Measurements from ENCODE around the gene UBL3. TPM values are rescaled to one million over a fixed set of nuclear protein-coding genes. Genes with fewer than 3 reads are reported as not detected.

UBL3 gene, protein sequence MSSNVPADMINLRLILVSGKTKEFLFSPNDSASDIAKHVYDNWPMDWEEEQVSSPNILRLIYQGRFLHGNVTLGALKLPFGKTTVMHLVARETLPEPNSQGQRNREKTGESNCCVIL
- total RNA-seq (10 to 100 TPM; 33.6 to 44.5 TPM), total RNA-seq (101 to 118 reads per million in 2 donors)

- H3K27ac Mint-ChIP-seq: peak within 1 kb of the TSS; percentile 99
- H3K4me1 Mint-ChIP-seq: peaks cover 24% of the 10 kb centered on the region
- no peaks in the 10 kb centered on the region for H3K9me3 ChIP-seq (ENCODE audit: control insufficient read depth, low read length, poor library complexity, severe bottlenecking)
- H3K4me3 Mint-ChIP-seq: peak within 1 kb of the TSS; percentile 100
- ATAC-seq (peak; percentile 94), DNase-seq (peak; percentile 87 to 90 (median 88))
- H3K36me3 Mint-ChIP-seq (ENCODE audit: low read depth): peaks cover 10% of the 10 kb centered on the region
- H3K27me3 Mint-ChIP-seq: no peaks in the 10 kb centered on the region
These were observed at the start of gene UBL3 for GRCh38 chr13:29850213-29850898. Gene UBL3, minus strand, starts transcription at chr13:29850617. Its CDS starts 1,079 bp downstream, at chr13:29849538.

GRCh38 chr13:29897102-29897501 is 46.7 kb upstream of the UBL3 start:
- ATAC-seq (no peak), DNase-seq (no peak)
- no peaks in the 10 kb centered on the region for H3K9me3 ChIP-seq (ENCODE audit: control insufficient read depth, low read length, poor library complexity, severe bottlenecking)
- H3K36me3 Mint-ChIP-seq (ENCODE audit: low read depth): no peaks in the 10 kb centered on the region
- H3K27me3 Mint-ChIP-seq: peaks cover 5% of the 10 kb centered on the region
- H3K4me3 Mint-ChIP-seq: no peak overlapping the region
- peaks cover 12% of the 10 kb centered on the region for H3K4me1 Mint-ChIP-seq
- no peak overlapping the region for H3K27ac Mint-ChIP-seq

GRCh38 chr13:29893438-29893837 is 43.0 kb upstream of the UBL3 start:
- no peaks in the 10 kb centered on the region for H3K36me3 Mint-ChIP-seq (ENCODE audit: low read depth)
- no peaks in the 10 kb centered on the region for H3K9me3 ChIP-seq (ENCODE audit: control insufficient read depth, low read length, poor library complexity, severe bottlenecking)
- no peak overlapping the region for H3K27ac Mint-ChIP-seq
- H3K4me1 Mint-ChIP-seq: peaks cover 7% of the 10 kb centered on the region
- ATAC-seq (no peak), DNase-seq (no peak)
- H3K4me3 Mint-ChIP-seq: no peak overlapping the region
- peaks cover 5% of the 10 kb centered on the region for H3K27me3 Mint-ChIP-seq

DNA sequence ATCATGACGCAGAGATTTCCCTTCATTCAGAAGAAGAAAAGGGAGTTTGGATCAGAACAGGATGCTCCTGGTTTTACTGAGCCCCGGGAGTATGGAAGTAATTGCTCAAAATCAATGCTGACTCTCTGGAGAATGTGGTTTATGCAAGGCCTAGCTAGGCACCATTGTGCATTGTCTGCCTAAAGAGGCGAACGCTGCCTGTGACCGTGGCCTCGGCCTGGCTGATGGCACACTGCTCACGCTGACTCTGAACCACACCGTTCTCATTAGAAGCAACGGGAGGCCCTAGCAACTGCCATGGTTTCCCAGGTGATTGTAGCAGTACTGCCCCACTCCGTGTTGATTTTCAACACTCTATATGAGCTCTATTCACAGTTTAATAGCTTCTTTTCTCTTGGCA is 41.7 kb upstream of the UBL3 start:
- ATAC-seq (no peak), DNase-seq (no peak)
- H3K4me3 Mint-ChIP-seq: no peak overlapping the region
- no peak overlapping the region for H3K27ac Mint-ChIP-seq
- peaks cover 7% of the 10 kb centered on the region for H3K4me1 Mint-ChIP-seq
- no peaks in the 10 kb centered on the region for H3K9me3 ChIP-seq (ENCODE audit: control insufficient read depth, low read length, poor library complexity, severe bottlenecking)
- H3K27me3 Mint-ChIP-seq: peaks cover 5% of the 10 kb centered on the region
- H3K36me3 Mint-ChIP-seq (ENCODE audit: low read depth): no peaks in the 10 kb centered on the region

GRCh38 chr13:29889111-29889510 is 38.7 kb upstream of the UBL3 start:
- Mint-ChIP-seq H3K27ac (no peak overlapping the region), H3K36me3 (ENCODE audit: low read depth) (no peaks in the 10 kb centered on the region), H3K4me3 (no peak overlapping the region), H3K27me3 (peaks cover 4% of the 10 kb centered on the region), H3K4me1 (peaks cover 12% of the 10 kb centered on the region)
- DNase-seq: no peak
- ATAC-seq: no peak
- H3K9me3 ChIP-seq (ENCODE audit: control insufficient read depth, low read length, poor library complexity, severe bottlenecking): no peaks in the 10 kb centered on the region

- Mint-ChIP-seq H3K4me1 (peaks cover 8% of the 10 kb centered on the region), H3K27me3 (no peaks in the 10 kb centered on the region), H3K36me3 (ENCODE audit: low read depth) (no peaks in the 10 kb centered on the region), H3K4me3 (no peak overlapping the region), H3K27ac (no peak overlapping the region)
- no peaks in the 10 kb centered on the region for H3K9me3 ChIP-seq (ENCODE audit: control insufficient read depth, low read length, poor library complexity, severe bottlenecking)
- DNase-seq (no peak), ATAC-seq (no peak)
These were observed 37.9 kb upstream of the UBL3 start for GRCh38 chr13:29888306-29888705.

GRCh38 chr13:29887686-29888085 is 37.3 kb upstream of the UBL3 start:
- H3K27me3 Mint-ChIP-seq: no peaks in the 10 kb centered on the region
- no peak for ATAC-seq
- no peak overlapping the region for H3K4me3 Mint-ChIP-seq
- H3K27ac Mint-ChIP-seq: no peak overlapping the region
- no peak for DNase-seq
- H3K9me3 ChIP-seq (ENCODE audit: control insufficient read depth, low read length, poor library complexity, severe bottlenecking): no peaks in the 10 kb centered on the region
- H3K36me3 Mint-ChIP-seq (ENCODE audit: low read depth): no peaks in the 10 kb centered on the region
- peaks cover 8% of the 10 kb centered on the region for H3K4me1 Mint-ChIP-seq

DNA sequence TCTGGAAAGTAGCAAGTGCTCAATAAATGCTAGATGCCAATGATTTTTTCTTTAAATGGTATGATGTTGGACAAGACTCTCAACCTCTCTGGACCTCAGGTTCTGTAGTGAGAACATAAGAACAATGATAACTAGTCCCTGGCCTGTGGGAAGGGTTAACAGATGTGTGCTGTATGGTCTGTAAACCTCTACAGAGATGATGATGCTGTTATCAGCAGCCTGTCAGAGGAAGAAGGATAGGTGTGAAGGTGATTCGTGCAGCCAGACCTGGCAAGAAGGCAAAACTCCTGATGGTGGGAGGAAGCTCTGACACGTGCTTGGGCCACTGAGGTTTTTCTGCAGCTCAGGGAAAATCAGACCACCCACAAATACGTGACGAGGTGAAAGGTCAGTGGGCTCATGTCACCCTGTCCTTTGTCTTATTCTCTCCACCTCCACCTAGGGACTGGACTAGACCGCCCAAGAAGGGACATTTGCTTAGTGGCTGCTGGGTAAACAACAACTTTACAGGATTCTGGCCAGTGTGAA is 36.7 kb upstream of the UBL3 start:
- no peak for ATAC-seq
- no peak for DNase-seq
- no peaks in the 10 kb centered on the region for H3K27me3 Mint-ChIP-seq
- peak overlapping the region; percentile 59 for H3K27ac Mint-ChIP-seq
- H3K9me3 ChIP-seq (ENCODE audit: control insufficient read depth, low read length, poor library complexity, severe bottlenecking): no peaks in the 10 kb centered on the region
- H3K4me1 Mint-ChIP-seq: peaks cover 8% of the 10 kb centered on the region
- H3K4me3 Mint-ChIP-seq: no peak overlapping the region
- H3K36me3 Mint-ChIP-seq (ENCODE audit: low read depth): no peaks in the 10 kb centered on the region

GRCh38 chr13:29886446-29886845 is 36.0 kb upstream of the UBL3 start:
- ATAC-seq (peak; percentile 71), DNase-seq (no peak)
- Mint-ChIP-seq H3K4me3 (no peak overlapping the region), H3K27ac (peak overlapping the region; percentile 59), H3K27me3 (no peaks in the 10 kb centered on the region), H3K4me1 (peaks cover 10% of the 10 kb centered on the region), H3K36me3 (ENCODE audit: low read depth) (no peaks in the 10 kb centered on the region)
- no peaks in the 10 kb centered on the region for H3K9me3 ChIP-seq (ENCODE audit: control insufficient read depth, low read length, poor library complexity, severe bottlenecking)

- H3K9me3 ChIP-seq (ENCODE audit: control insufficient read depth, low read length, poor library complexity, severe bottlenecking): no peaks in the 10 kb centered on the region
- Mint-ChIP-seq H3K27me3 (no peaks in the 10 kb centered on the region), H3K27ac (peak overlapping the region; percentile 59), H3K36me3 (ENCODE audit: low read depth) (no peaks in the 10 kb centered on the region), H3K4me3 (no peak overlapping the region), H3K4me1 (peaks cover 10% of the 10 kb centered on the region)
- DNase-seq (no peak), ATAC-seq (no peak)
These were observed 35.6 kb upstream of the UBL3 start for GRCh38 chr13:29885989-29886388.

DNA sequence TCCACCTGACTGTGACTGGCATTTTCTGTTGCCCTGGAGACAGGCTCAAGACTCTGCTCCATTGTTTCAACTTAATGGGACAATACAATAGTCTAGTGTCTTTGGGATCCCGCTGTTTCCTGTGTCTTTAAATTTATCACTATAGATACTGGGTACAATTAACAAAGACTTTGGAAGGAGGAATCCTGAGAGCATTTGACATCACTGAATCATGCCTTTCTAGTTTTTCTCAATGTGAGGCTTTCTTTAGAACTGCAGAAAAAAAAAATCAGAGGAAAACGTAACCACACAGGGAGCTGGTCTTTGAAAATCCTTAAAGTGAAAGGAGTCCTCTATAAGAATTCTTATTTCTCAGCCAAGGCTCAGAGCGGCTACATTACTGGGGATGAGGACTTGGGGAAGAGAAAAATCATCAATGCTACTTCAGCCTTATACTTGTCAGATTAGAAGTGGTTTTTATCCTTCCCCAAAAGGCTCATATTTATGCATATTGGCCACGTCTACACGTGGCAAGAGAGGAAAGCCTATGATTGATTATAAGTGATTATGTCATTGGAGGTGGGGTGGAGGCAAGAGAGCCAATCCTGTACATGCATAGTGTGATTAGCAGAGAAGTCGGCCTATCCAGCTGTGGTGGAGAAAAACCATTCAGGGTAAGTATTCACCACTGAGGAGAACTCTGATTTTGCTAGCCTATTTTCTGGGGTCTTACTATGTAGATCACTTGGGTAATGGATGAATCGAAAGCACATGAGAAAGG is 34.4 kb upstream of the UBL3 start:
- Mint-ChIP-seq H3K4me3 (no peak overlapping the region), H3K4me1 (peaks cover 10% of the 10 kb centered on the region), H3K27me3 (peaks cover 2% of the 10 kb centered on the region), H3K27ac (no peak overlapping the region), H3K36me3 (ENCODE audit: low read depth) (no peaks in the 10 kb centered on the region)
- DNase-seq (no peak), ATAC-seq (no peak)
- H3K9me3 ChIP-seq (ENCODE audit: control insufficient read depth, low read length, poor library complexity, severe bottlenecking): no peaks in the 10 kb centered on the region

DNA sequence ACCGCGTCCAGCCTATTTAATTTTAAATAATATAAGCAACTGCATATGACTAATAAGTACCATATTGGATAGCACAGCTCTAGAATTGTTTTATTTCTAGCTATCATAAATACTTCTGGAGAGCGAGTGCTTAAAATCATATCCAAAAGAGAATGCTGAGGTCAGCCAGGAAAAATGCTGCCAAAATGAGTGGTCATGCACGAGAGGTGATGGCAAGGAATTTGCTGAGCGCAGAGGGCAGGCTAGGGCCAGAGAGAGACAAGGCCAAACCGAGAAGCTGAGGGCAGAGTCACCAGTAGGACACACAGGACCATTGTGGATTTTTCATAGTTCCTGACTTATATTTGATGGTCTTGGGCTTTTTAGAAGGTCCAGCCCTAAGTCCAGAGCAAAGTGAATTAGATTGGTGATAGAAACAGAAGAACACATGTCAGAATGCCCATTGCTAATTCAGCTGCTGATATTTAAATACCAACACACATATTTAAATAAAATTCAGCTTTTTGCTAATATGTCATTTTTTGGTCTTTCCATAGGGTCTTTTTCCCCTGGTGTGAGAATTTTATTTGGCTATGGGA is 33.6 kb upstream of the UBL3 start:
- H3K4me3 Mint-ChIP-seq: no peak overlapping the region
- no peak overlapping the region for H3K27ac Mint-ChIP-seq
- H3K36me3 Mint-ChIP-seq (ENCODE audit: low read depth): no peaks in the 10 kb centered on the region
- H3K27me3 Mint-ChIP-seq: peaks cover 11% of the 10 kb centered on the region
- no peak for DNase-seq
- H3K9me3 ChIP-seq (ENCODE audit: control insufficient read depth, low read length, poor library complexity, severe bottlenecking): no peaks in the 10 kb centered on the region
- ATAC-seq: no peak
- H3K4me1 Mint-ChIP-seq: peaks cover 10% of the 10 kb centered on the region

DNA sequence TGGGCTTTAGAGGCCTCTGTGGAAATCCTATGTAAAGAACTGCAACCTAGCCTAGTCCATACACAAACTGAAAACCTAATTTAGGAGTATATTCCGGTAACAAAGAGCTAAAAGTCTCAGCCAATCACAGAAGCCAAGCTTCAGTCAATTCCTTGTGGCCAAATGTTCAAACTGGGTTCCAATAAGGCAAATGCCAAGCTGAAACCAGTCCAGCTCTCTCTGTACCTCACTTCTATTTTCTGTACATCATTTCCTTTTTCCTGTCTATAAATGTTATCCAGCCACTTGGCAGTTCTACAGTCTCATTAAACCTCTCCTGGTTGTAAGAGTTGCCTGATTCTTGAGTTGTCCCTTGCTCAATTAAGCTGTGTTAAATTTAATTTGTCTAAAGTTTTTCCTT is 31.7 kb upstream of the UBL3 start:
- H3K36me3 Mint-ChIP-seq (ENCODE audit: low read depth): no peaks in the 10 kb centered on the region
- H3K4me3 Mint-ChIP-seq: no peak overlapping the region
- DNase-seq (no peak), ATAC-seq (no peak)
- H3K4me1 Mint-ChIP-seq: peaks cover 11% of the 10 kb centered on the region
- H3K27ac Mint-ChIP-seq: no peak overlapping the region
- peaks cover 20% of the 10 kb centered on the region for H3K27me3 Mint-ChIP-seq
- no peaks in the 10 kb centered on the region for H3K9me3 ChIP-seq (ENCODE audit: control insufficient read depth, low read length, poor library complexity, severe bottlenecking)

Data from T-helper 17 cell (primary cell).